Esophagus muscularis mucosa (tissue), 4 donors: Measurements from ENCODE around the gene ANKRD33. TPM values are rescaled to one million over a fixed set of nuclear protein-coding genes. Genes with fewer than 3 reads are reported as not detected.

ENCODE experiments used
- DNase-seq: peaks from one replicate; pipeline ENCODE4 v3.0.0-alpha.2; 2017; ENCODE audit errors: extremely low spot score
- H3K27ac ChIP-seq, 4 donors: fragments of 200-600 bp; sonication (generic); replicated peaks in 1 of 4; 1 replicate in 3 of 4; 2 replicates in 1 of 4; pipeline ENCODE4 v1.5.1; 2016 to 2019; ENCODE audit warnings: mild to moderate bottlenecking in 1 of 4
- H3K27me3 ChIP-seq, 4 donors: fragments of 200-600 bp; sonication (generic); one replicate each; pipeline versions ENCODE4 v1.5.1 to v1.6.0; 2016 to 2019
- H3K36me3 ChIP-seq, 4 donors: fragments of 200-600 bp; sonication (generic); one replicate each; pipeline ENCODE4 v1.5.1; 2016 to 2019
- H3K4me1 ChIP-seq, 4 donors: fragments of 200-600 bp; sonication (generic); one replicate each; pipeline ENCODE4 v1.5.1; 2016 to 2019
- H3K4me3 ChIP-seq, 4 donors: fragments of 200-600 bp; sonication (generic); 1 replicate in 2 of 4; 2 replicates in 2 of 4; pipeline ENCODE4 v1.5.1; 2016 to 2019; ENCODE audit warnings: mild to moderate bottlenecking in 4 of 4, moderate library complexity in 1 of 4
- H3K9me3 ChIP-seq, 4 donors: fragments of 200-600 bp; sonication (generic); 1 replicate in 3 of 4; 2 replicates in 1 of 4; pipeline ENCODE4 v1.5.1; 2016 to 2019
- EP300 ChIP-seq: sonication (generic); formaldehyde crosslinking; IDR thresholded peaks from one replicate; pipeline ENCODE4 v1.6.1; 2017; ENCODE audit warnings: antibody characterized with exemption
- POLR2A ChIP-seq: fragments of 450-650 bp; IDR thresholded peaks from one replicate; pipeline ENCODE4 v1.6.1; 2017; ENCODE audit warnings: antibody characterized with exemption, moderate library complexity, mild to moderate bottlenecking, low read depth
- POLR2AphosphoS5 ChIP-seq, 2 donors: sonication (generic); formaldehyde crosslinking; IDR thresholded peaks; one replicate each; pipeline ENCODE4 v1.6.1; 2017; ENCODE audit warnings: antibody characterized with exemption in 2 of 2
- WGBS: methylation state at CpG from one replicate; pipeline ENCODE4 v1.1.5; 2018; 5-methylcytosine and 5-hydroxymethylcytosine counted together
- intact Hi-C: fragments of 100-400 bp; cut with DNase I; formaldehyde crosslinking; loops from one replicate; pipeline ENCODE4 v1.15.1; 2023
- total RNA-seq, 4 donors: library from RNA; depleted of rRNA; stranded (reverse); fragments of >200 nt; gene quantifications; one replicate each; pipeline versions ENCODE4 v1.1.0 to v1.2.1, GENCODE V29; 2016
- TF ChIP-seq, protein P1 (sequence below), 3 experiments: fragments of 200-600 bp in 2 of 3; fragments of 450-650 bp in 1 of 3; sonication (generic) in 2 of 3; IDR thresholded peaks; one replicate each; pipeline ENCODE4 v1.5.1; 2017 to 2019; ENCODE audit warnings: antibody characterized with exemption in 3 of 3, mild to moderate bottlenecking in 2 of 3, moderate library complexity in 1 of 3

ANKRD33 gene
- total RNA-seq, result not detected

DNA sequence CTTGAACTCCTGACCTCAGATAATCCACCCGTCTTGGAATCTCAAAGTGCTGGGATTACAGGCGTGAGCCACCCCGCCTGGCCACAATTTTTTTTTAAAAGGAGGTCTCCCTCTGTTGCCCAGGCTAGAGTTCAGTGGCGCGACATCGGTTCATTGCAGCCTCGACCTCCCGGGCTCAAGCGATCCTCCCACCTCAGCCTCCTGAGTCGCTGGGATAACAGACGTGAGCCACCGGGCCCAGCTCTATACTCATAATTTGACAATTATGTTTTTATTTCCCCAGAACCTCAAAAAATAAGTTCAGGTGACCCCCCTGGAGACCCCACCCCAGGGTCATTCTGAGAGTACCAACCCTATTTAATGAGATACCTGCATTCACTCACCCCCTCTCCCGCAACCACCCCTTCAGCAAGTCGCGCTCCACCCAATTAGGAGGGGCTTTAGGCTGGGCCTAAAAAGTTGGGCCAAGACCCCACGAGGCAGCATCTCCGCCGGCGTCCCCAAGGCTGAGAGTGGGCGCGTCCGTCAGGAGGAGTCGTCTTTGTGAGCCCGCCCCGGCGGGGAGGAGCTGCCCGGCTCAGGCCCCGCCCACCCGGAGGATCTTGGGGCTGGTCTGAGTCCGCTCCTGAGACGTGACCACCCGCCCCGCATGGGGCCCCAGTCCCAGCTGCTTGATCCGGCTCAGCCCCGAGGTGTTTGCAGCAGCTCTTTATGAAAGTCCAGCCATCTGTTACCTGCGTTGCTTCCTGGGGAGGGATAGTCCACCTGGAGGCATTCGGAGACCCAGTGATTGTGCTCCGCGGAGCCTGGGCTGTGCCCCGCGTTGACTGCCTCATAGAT, at the start of gene ANKRD33:
Gene ANKRD33, plus strand, starts transcription at position 628 of the 840 bp plus-strand sequence. Its CDS starts 84 bp downstream, at position 712.
- intact Hi-C loops, result no loop called here
- Histone ChIP-seq H3K4me3 (no peak within 1 kb of the TSS), H3K4me1 (peaks cover 13 to 21% (median 17%) of the 10 kb centered on the region in 4 donors), H3K36me3 (no peaks in the 10 kb centered on the region), H3K27ac (peak within 1 kb of the TSS in 1 of 4 donors; percentile 60), H3K27me3 (peaks cover 0 to 32% (median 7%) of the 10 kb centered on the region in 4 donors), H3K9me3 (no peaks in the 10 kb centered on the region)
- WGBS, result 68% methylated on average over 25 of the region's 41 CpGs
- TF ChIP-seq EP300 (no peak), POLR2A (no peak), POLR2AphosphoS5 (IDR thresholded peaks at IDR 0.05) (no peak)
- TF ChIP-seq, protein P1, sequence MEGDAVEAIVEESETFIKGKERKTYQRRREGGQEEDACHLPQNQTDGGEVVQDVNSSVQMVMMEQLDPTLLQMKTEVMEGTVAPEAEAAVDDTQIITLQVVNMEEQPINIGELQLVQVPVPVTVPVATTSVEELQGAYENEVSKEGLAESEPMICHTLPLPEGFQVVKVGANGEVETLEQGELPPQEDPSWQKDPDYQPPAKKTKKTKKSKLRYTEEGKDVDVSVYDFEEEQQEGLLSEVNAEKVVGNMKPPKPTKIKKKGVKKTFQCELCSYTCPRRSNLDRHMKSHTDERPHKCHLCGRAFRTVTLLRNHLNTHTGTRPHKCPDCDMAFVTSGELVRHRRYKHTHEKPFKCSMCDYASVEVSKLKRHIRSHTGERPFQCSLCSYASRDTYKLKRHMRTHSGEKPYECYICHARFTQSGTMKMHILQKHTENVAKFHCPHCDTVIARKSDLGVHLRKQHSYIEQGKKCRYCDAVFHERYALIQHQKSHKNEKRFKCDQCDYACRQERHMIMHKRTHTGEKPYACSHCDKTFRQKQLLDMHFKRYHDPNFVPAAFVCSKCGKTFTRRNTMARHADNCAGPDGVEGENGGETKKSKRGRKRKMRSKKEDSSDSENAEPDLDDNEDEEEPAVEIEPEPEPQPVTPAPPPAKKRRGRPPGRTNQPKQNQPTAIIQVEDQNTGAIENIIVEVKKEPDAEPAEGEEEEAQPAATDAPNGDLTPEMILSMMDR (IDR thresholded peaks at IDR 0.05), result no peak
- no peak for DNase-seq

DNA sequence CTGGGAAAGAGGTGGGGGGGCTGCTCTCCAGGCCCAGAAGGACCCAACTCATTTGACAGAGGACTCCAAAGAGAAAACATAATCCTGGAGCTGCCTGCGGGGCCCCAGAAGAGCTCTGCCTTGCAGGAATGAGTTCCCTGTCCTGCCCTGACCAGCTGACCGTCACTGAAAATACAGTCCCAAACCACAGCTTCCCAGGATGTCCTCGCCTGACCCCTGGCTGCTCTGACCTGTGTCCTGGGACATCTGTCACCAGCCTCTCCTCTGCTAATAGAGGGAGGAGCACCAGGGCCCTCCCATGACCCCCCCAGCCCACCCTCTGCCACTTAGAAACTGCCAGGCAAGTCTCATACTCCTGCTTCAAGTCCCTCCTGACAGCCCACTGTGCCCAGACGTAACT, 49.1 kb upstream of the ANKRD33 start:
- H3K4me1 ChIP-seq, result peaks cover 0 to 8% (median 0%) of the 10 kb centered on the region in 4 donors
- intact Hi-C loops, result no loop called here
- H3K9me3 ChIP-seq, result no peaks in the 10 kb centered on the region

GRCh38 chr12:51839310-51839947, 48.5 kb upstream of the ANKRD33 start:
- Histone ChIP-seq H3K27ac (no peak overlapping the region), H3K27me3 (peaks cover 0 to 82% (median 4%) of the 10 kb centered on the region in 4 donors), H3K9me3 (no peaks in the 10 kb centered on the region), H3K36me3 (no peaks in the 10 kb centered on the region), H3K4me3 (no peak overlapping the region), H3K4me1 (peaks cover 0 to 8% (median 0%) of the 10 kb centered on the region in 4 donors)
- intact Hi-C loops, result no loop called here
- WGBS, result 85% methylated on average over 5 of the region's 5 CpGs
- TF ChIP-seq POLR2AphosphoS5 (IDR thresholded peaks at IDR 0.05) (no peak), EP300 (no peak), POLR2A (no peak)
- TF ChIP-seq, protein P1 (IDR thresholded peaks at IDR 0.05), result no peak
- DNase-seq, result no peak

More for the DNA sequence above, 49.1 kb upstream of the ANKRD33 start:
- no peak for TF ChIP-seq POLR2AphosphoS5 (IDR thresholded peaks at IDR 0.05)
- no peak for TF ChIP-seq POLR2A
- TF ChIP-seq EP300, result no peak
- TF ChIP-seq, protein P1 (IDR thresholded peaks at IDR 0.05), result no peak
- 61% methylated on average over 4 of the region's 4 CpGs for WGBS
- Histone ChIP-seq H3K27me3 (peaks cover 0 to 82% (median 3%) of the 10 kb centered on the region in 4 donors), H3K4me3 (no peak overlapping the region), H3K36me3 (no peaks in the 10 kb centered on the region), H3K27ac (no peak overlapping the region)
- no peak for DNase-seq

GRCh38 chr12:51840966-51841365, 46.9 kb upstream of the ANKRD33 start:
- Histone ChIP-seq H3K36me3 (no peaks in the 10 kb centered on the region), H3K27me3 (peaks cover 0 to 84% (median 9%) of the 10 kb centered on the region in 4 donors), H3K4me3 (no peak overlapping the region), H3K27ac (no peak overlapping the region), H3K4me1 (peaks cover 0 to 8% (median under 1%) of the 10 kb centered on the region in 4 donors), H3K9me3 (no peaks in the 10 kb centered on the region)
- DNase-seq, result no peak
- intact Hi-C loops, result no loop called here
- WGBS, result 95% methylated on average over 2 of the region's 6 CpGs
- no peak for TF ChIP-seq POLR2AphosphoS5 (IDR thresholded peaks at IDR 0.05)
- TF ChIP-seq, protein P1 (IDR thresholded peaks at IDR 0.05), result no peak
- no peak for TF ChIP-seq EP300
- TF ChIP-seq POLR2A, result no peak
